HG02943 (cell line): ENCODE measurements around the gene TTC28.
"Not testable (repeated sequence)": the region's sequence is repeated elsewhere in the genome, so short reads cannot be mapped to it uniquely, and the experiment has no call there.

Experiments used
- ATAC-seq: cut with Tn5 transposase; IDR thresholded peaks from one replicate; pipeline ENCODE4 v1.9.1; 2021; ENCODE audit warnings: mild to moderate bottlenecking, low read depth, moderate library complexity; ENCODE audit not compliant: unreplicated experiment

The TTC28 gene

DNA sequence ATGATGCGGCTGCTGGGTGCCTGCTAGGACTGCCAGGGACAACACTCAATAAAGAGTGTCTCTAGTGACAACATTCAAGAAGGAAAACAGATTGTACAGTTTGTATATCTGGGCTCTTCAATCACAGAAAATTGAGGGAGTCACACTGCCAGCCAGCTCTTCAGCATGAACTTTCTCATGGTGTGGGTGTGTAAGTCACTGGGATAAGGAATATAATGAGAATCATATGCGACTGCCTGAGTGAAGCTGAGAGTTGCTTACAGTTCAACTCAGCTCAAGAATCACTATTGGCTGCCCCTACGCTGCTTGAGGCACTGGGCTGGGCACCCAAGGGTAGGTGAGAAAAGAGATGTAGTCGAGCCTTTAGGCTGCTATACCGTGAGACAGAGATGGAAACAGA, 432.5 kb downstream of the TTC28 start:
- ATAC-seq = no peak

DNA sequence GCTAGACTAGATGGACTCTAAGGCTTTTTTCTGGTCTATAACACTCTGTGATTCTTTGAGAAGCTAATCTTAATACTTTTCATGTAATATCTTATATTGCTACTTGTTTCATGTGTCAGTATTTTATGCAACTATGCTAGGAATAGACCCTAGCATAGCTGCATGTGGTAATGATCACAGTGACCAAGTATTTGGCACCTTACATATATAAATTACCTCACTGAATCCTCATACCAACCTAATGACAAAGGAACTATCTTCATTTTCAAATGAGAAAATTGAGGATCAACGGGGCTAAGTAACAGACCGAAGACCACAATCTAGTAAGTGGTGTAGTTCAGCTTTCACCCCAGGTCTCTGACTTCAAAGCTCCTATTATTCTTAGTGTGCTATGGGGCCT, 433.2 kb downstream of the TTC28 start:
- ATAC-seq = no peak

GRCh38 chr22:28245579-28246224, 433.9 kb downstream of the TTC28 start:
- ATAC-seq = no peak

- no peak for ATAC-seq
These were observed 434.9 kb downstream of the TTC28 start for GRCh38 chr22:28244757-28245156.

DNA sequence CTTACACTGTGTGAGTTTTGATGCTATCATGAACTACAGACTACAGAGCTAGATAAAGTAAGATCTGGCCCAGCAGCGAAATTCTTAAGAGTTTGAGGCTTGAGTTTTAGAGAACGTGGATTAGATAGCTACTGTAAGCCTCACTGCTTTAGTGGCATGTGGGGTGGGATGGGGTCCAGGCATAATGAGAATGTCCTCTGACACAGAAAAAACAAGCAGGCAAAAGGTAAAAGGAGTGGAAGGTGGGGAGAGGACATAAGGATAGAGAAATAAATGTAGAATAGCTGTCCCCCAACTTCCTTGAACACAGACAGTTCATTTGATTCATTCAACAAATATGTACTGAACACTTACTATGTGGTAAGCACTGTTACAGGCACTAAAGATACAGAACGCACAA, 436.1 kb downstream of the TTC28 start:
- ATAC-seq = no peak

DNA sequence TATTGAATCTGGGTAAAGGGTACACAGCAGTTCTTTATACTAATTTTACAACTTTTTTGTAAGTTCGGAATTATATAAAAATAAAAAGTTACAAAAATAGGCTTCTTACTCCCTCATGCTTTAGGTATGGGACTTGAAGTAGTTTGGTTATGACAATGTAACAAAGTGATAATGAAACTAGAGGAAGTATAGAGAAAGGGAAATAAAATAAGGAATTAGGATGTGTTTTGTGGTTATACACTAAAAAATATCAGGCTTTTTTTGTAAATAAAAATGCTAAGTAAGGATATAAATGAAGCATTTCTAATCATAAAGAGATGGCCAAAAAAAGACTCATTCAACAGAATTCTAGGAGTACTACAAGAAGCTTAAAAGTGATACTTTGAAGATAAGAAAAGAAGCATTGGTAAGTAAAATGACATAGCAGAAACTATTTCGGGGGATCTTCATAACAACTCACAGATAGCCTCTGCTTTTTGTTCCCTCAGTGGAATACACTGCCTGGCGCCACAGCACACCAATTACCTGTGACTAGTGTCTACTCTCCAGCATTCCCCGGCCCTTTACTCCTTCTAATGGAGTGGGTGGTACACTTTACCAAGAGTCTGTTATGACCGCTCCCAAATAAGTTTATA, 437.9 kb downstream of the TTC28 start:
- no peak for ATAC-seq

GRCh38 chr22:28239941-28240340, 439.7 kb downstream of the TTC28 start:
- ATAC-seq = no peak

DNA sequence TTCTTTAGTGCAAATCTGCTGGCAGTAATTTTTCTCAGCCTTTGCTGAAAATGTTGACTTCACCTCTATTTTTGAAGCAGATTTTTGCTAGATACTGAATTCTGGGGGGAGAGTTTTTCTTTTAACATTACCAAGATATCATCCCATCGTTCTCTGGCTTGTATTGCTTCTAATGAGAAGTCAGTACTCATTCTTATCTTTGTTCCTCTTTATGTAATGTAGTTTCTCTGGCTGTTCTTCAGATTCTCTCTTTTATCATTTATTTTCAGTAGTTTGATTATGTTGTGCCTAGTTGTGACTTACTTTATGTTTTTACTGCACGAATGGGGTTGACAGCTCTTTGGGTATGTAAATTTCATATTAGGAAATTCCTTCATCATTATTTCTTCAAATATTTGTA, 441.9 kb downstream of the TTC28 start:
- ATAC-seq = no peak

- ATAC-seq = no peak
These were observed 442.5 kb downstream of the TTC28 start for GRCh38 chr22:28237112-28237511.

- no peak for ATAC-seq
These were observed 447.4 kb downstream of the TTC28 start for GRCh38 chr22:28232204-28232603.

GRCh38 chr22:28231441-28231840, 448.2 kb downstream of the TTC28 start:
- ATAC-seq = no peak

- ATAC-seq = no peak
These were observed 449.0 kb downstream of the TTC28 start for GRCh38 chr22:28230671-28231070.

DNA sequence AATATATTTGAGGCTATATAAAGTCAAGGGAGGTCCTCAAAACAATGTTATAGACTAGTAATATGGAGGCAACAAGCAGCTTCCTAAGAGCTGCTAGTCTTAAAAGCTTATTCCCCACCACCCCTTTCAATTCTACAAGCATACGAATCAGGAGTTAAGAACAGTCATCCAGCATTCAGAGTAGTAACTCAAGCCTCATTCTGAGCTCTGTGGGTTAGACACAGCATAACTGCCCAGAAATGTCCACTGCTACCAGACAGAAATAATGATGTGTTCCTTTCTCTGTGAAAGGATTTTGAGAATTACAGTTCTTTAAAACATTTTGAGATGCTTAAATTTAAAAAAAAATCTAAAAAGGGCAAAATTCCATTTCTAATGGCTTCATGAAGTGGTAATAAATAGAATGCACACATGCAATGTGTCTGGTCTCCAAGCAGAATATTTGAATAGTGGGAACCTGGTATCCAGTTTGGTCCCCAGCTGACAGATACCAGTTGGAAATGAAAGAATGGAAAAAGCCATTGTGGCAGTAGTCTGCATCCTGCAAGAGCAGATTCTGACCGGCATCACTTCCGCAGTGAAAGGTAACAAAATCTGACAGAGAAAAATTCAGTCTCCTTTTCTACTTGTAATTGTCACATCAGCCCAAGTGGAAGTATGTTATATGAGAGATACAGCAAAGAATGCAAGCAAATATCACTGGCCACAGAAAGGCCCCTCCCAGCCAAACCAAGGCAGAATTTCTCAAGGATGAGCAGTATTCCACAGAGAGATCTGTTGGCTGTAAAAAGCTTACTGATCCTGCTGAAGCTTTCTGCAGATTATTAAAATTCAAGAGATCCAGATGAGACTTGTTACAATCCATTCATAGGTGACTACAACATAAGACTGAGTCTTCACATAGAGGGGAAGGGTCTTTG, 449.8 kb downstream of the TTC28 start:
- ATAC-seq = no peak

DNA sequence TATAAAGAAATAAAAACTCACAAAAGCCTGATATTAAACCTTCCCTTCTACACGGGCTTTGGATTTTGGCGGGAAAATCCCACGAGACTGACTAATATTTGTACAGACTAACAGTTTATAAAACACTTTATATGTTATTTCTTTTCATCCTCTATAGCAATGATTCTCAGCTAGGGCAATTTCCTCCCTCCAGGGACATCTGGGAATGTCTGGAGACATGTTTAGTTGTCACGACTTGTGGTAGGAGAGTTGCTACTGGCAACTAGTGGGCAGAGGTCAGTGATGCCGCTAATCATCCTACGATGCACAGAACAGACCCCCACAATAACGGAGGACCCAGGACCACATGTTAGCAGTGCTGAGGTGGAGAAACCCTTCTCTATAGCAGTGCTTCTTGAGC, 455.8 kb downstream of the TTC28 start:
- ATAC-seq = no peak

GRCh38 chr22:28222976-28223745, 456.5 kb downstream of the TTC28 start:
- no peak for ATAC-seq

GRCh38 chr22:28222571-28222970, 457.1 kb downstream of the TTC28 start:
- ATAC-seq = no peak

DNA sequence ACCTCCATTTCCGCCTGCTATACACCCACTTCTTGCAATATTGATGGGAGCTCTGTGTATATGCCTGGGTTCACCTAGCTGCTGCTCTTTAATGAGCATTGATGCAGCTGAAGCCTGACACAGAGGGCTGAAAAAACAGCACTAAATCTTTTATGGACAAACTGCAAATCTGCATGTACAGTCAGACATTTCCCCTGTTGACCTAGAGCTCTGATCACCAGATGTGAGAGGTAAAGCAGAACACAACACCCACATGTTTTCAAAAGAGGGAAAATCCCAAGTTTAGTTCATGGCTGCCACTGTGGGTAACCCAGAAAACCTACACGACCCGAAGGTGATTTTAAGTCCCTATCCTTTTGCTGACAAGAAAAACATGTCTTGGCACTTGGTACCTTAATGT, 457.6 kb downstream of the TTC28 start:
- ATAC-seq = no peak

GRCh38 chr22:28220626-28221363, 458.8 kb downstream of the TTC28 start:
- ATAC-seq = no peak

- no peak for ATAC-seq
These were observed 462.4 kb downstream of the TTC28 start for GRCh38 chr22:28217277-28217676.

GRCh38 chr22:28214750-28215149, 464.9 kb downstream of the TTC28 start:
- ATAC-seq = not testable (repeated sequence)
